Stimulated activated CD8-positive, alpha-beta memory T cell treated with anti-CD3 and anti-CD28 coated beads, Interleukin-2, amount 100 ng/mL, for 1 hour (primary cell): ENCODE data around the gene ABCB11.

Experiments used
- DNase-seq, 2 donors: peaks; one replicate each; pipeline ENCODE4 v3.0.0-alpha.2; 2020; ENCODE audit warnings: low read depth in 2 of 2

The ABCB11 gene

DNA sequence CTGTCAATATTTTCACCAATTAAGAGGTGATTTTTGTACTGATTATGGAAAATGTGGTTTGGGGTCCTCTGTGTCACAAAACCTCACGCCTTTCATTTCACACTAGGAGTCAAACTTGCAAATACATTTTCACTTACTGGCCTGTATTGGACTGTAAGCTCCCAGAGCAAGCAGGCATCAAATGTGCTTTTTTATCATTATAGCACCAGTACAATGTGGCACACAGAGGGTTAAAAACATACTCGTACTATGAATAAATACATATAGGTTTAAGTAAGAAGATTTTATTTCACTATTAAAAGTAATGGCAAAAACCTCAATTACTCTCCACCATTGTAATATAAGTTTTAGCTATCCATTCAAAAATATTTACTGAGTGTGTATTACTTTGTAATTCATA lies 56.7 kb downstream of the ABCB11 start:
- no peak for DNase-seq

- no peak for DNase-seq
These were observed 59.9 kb downstream of the ABCB11 start for GRCh38 chr2:168971261-168971660.

GRCh38 chr2:168970711-168971233 lies 60.4 kb downstream of the ABCB11 start:
- DNase-seq: no peak

DNA sequence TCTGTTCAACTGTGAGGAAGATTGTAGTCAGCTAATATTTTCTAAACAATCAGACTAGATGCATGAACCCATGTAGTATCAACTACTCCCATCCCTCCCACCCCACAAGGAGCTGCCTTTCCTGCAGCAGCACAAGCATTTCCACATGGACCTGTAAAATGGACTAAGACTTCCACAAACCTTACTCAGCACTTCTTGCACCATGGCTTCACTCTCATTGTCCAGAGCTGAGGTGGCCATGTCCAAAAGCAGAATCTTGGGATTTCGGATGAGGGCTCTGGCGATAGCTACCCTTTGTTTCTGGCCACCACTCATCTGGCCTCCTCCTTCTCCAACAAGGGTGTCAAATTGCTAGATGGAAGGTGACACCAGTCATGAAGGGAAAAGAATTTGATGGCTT lies 61.3 kb downstream of the ABCB11 start:
- no peak for DNase-seq

- DNase-seq: no peak
These were observed 62.8 kb downstream of the ABCB11 start for GRCh38 chr2:168968342-168968741.

- DNase-seq: no peak
These were observed 66.8 kb downstream of the ABCB11 start for GRCh38 chr2:168964251-168964807.

GRCh38 chr2:168962636-168963035 lies 68.5 kb downstream of the ABCB11 start:
- DNase-seq: no peak

DNA sequence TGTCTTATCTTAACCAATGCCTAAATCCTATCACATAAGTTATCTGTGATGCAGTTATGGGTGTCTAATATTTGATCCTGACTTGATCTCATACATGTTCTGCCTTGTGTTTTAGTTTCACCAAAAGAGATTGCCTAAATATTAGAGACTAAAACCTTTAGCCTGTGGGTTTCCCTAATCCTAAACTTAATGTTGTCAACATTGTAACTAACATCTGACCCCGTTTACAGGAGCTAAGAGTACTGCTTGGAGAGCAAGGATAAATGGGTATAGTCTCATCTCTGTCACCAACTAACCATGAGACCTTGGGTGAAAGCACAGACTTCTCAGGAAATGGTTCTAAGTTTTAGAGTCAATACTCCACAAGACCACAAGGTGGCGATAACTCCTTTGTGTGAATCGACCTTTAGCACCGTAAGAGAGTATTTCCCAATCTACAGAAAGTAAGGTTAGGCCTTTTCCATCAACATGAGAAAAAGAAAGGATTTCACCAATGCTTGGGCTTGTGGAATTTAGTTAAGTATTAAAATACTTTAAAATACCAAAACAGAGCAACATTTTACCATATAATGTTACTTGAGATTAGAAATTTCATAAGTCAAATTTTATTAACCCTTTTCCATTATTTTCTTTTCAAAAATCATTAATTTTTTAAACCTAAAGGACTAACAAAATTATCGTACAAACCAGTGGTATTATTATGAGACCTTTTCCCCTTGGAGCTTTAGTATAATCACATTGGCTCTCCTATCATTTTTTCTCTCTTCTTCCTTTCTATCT lies 69.5 kb downstream of the ABCB11 start:
- no peak for DNase-seq

- DNase-seq: no peak
These were observed 74.7 kb downstream of the ABCB11 start for GRCh38 chr2:168956392-168956791.

DNA sequence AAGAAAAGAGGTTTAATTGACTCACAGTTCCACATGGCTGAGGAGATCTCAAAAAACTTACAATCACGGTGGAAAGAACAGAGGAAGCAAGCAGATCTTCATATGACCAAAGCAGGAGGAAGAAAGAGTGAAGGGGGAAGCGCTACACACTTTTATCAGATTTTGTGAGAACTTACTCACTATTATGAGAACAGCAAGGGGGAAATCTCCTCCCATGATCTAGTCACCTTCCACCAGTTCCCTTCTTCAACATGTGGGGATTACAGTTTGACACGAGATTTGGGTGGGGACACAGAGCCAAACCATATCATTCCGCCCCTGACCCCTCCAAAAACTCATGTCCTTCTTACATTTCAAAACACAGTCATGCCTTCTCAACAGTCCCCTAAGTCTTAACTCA lies 75.8 kb downstream of the ABCB11 start:
- DNase-seq: no peak

GRCh38 chr2:168954256-168954655 lies 76.9 kb downstream of the ABCB11 start:
- DNase-seq: no peak

GRCh38 chr2:168952424-168952823 lies 78.7 kb downstream of the ABCB11 start:
- no peak for DNase-seq

- no peak for DNase-seq
These were observed 79.3 kb downstream of the ABCB11 start for GRCh38 chr2:168951871-168952270.

DNA sequence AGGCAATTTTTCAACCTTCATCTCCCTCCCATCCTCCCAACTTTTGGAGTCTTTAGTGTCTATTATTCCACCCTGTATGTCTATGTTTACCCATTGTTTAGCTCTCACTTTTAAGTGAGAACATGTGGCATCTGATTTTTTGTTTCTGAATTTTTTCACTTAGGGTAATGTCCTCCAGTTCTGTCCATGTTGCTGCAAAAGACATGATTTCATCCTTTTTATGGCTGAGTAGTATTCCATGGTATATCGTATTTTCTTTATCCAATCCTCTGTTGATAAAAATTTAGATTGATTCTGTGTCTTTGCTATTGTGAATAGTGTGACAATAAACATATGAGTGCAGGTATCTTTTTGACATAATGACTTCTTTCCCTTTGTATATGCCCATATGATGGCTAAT lies 81.8 kb downstream of the ABCB11 start:
- DNase-seq: no peak

DNA sequence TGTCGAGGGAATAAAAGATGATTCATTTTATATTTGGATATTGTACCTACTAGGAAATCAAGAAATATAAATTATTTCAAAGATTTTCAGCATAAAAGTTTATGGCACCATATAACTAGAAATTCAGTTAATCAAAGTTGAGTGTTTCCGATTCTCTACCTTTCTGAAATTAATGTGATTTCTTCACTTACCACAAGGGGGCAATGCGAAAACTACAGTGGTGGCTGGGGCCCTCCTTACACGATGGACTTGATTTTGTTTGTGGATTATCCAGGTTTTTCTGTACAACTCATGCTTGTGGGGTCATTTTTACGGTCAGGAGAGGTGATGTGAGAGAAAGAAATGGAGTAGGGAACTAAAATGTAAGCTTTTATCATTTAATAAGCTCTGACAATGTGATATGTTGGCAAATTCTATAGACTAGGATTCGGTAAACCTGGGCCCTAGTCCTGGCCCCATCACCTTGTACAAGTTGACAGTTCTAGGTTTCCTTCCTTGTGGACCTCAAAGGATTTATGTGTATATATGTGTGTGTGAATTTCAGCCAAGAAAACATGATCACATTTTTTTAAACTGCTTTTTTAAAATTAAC lies 82.4 kb downstream of the ABCB11 start:
- DNase-seq: no peak

- no peak for DNase-seq
These were observed 85.6 kb downstream of the ABCB11 start for GRCh38 chr2:168945508-168945907.

DNA sequence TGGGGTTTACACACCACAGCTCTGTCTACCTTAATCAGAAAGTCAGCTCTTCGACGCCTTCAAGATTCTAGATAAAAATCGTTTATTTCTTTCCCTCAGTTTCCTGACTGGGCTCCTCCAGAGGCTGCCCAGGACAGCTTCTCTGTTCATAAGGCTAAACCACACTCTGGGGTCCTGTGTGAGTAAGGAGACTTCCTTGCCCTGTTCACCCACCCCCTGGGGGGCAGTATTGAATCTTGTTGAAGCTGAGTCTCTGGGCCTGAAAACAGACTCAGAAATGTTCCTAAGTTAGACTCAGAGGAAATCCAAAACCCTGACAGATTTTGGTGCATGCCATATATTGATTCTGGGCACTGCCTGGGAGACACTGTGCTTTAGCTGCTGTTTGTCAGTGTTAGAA lies 87.1 kb downstream of the ABCB11 start:
- DNase-seq: no peak

DNA sequence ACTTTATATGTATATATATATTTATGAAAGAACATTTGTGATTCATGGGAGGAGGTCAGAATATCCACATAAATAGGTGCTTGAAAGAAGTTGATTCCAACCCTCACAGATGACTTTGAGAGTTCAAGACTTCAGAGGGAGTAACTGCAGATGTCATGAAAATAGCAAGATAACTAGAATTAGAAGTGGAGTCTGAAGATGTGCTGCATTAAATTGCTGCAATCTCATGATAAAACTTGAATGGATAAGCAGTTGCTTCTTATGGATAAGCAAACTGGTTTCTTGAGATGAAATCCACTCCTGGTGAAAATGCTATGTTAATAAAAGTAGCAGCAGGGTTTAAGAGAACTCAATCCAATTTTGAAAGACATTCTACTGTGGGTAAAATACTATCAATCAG lies 89.8 kb downstream of the ABCB11 start:
- no peak for DNase-seq

DNA sequence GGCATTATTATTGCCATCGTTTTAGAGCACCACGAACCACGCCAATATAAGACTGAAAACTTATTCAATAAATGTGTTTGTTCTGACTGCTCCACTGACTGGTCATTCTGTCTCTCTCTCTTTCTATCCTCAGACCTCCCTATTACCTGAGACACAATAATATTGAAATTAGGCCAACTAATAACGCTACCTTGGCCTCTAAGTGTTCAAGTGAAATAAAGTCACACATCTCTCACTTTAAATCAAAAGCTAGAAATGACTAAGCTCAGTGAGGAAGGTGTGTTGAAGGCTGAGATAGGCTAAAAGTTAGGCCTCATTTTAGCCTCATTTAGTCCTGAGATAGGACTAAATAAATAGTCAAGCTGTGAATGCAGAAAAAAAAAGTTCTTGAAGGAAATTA lies 91.2 kb downstream of the ABCB11 start:
- no peak for DNase-seq

DNA sequence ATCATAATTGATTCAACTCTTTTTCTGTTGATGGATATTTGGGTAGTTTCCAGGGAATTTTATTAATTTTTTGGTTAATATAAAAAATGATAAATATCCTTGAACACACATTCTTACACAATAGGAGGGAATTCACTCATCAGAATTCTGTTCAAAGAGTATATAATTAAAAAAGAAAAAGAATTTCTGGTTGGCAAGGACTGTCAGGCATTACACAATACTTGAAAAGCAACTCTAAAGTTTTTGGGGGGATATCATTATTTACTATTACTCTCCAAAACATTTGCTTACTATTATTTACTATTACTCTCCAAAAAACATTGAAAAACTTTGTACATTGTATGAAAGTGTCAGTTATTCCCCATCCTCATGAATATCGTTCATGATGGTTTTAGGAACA lies 92.1 kb downstream of the ABCB11 start:
- no peak for DNase-seq

DNA sequence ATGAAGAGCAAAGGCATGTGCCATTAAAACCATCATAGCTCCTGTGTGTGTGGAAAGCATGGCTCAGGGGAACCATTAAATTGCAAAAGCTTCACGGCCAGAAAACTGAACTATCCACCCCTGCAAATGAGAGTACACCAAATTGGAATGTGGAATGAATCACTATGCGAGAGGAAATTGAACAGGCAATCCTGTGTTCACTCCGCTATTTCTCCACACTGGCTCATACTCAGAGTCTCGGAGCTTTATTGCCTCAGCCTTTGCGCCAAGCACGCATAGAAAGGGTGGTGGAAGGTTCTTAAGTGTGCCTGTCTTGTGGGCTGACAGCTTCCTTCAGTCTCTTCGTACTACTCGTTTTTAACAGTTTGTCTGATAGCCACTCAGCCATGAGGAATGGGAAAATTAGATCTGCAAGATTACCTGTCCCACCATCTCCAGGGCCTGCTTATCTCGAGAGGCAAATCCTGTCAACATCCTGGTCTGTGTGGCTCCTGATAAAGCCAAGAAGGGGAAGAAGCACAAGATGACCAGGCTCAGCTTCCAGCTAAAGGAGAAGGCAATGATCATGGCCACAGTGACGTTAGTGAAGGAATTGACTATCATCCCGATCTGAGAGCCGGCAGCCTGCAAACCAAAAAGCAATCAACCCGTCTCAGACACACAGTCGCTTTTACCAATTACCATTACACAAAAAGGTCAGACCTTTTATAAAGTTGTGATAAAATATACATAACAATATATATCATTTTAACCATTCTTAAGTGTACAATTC lies 95.1 kb downstream of the ABCB11 start:
- no peak for DNase-seq

- DNase-seq: no peak
These were observed 96.3 kb downstream of the ABCB11 start for GRCh38 chr2:168934826-168935225.
